GM10266 (cell line): Measurements from ENCODE around the gene KRT36.

Experiments used
- DNase-seq: peaks from one replicate; pipeline ENCODE4 v3.0.0; 2012; ENCODE audit errors: extremely low spot score
- TF ChIP-seq, protein P1 (sequence below): IDR thresholded peaks from 2 replicates; pipeline ENCODE4 v1.5.1; 2012; ENCODE audit warnings: mild to moderate bottlenecking, low read depth; ENCODE audit not compliant: control insufficient read depth, insufficient read depth; ENCODE audit errors: missing control alignments

The KRT36 gene

DNA sequence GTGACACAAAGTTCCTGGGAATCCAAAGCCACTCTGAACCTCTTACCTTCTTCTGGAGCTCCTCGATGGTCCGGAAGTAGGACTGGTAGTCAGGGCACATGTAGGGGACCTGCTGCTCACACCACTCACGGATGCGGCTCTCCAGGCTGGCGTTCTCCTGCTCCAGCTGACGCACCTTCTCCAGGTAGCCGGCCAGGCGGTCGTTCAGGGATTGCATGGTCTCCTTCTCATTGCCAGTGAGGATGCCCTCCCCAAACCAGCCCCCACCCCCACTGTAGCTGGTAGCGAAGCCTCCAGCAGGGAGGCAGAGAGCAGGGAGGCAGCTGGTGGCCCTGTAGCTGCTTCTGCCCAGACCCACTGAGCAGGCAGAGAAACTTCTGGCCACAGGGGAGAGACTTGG lies 9.1 kb downstream of the KRT36 start:
- TF ChIP-seq, protein P1, sequence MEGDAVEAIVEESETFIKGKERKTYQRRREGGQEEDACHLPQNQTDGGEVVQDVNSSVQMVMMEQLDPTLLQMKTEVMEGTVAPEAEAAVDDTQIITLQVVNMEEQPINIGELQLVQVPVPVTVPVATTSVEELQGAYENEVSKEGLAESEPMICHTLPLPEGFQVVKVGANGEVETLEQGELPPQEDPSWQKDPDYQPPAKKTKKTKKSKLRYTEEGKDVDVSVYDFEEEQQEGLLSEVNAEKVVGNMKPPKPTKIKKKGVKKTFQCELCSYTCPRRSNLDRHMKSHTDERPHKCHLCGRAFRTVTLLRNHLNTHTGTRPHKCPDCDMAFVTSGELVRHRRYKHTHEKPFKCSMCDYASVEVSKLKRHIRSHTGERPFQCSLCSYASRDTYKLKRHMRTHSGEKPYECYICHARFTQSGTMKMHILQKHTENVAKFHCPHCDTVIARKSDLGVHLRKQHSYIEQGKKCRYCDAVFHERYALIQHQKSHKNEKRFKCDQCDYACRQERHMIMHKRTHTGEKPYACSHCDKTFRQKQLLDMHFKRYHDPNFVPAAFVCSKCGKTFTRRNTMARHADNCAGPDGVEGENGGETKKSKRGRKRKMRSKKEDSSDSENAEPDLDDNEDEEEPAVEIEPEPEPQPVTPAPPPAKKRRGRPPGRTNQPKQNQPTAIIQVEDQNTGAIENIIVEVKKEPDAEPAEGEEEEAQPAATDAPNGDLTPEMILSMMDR = no peak
- DNase-seq = no peak

GRCh38 chr17:41480136-41480535 lies 9.6 kb downstream of the KRT36 start:
- no peak for DNase-seq
- TF ChIP-seq, protein P1 = no peak

DNA sequence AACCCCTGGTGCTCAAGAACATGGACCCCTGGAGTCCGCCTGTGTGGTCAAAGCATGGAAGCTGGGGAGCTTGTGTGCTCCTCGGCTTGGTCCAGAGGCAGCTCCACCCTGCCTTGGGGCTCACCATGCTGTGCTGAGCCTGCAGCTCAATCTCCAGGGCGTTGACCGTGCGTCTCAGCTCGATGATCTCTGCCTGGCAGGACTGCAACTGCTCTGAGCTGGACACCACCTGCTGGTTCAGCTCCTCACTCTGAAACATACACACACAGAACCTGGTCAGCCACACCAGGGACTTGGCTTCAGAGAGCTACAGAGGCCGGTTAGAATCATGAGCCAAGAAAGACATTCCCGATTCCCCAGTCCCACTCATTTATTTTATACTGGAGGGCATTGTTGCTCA lies 11.5 kb downstream of the KRT36 start:
- no peak for DNase-seq
- TF ChIP-seq, protein P1 = no peak

- DNase-seq = no peak
- TF ChIP-seq, protein P1 = no peak
These were observed 12.6 kb downstream of the KRT36 start for GRCh38 chr17:41476866-41477815.

GRCh38 chr17:41475421-41475820 lies 14.3 kb downstream of the KRT36 start:
- TF ChIP-seq, protein P1 = no peak
- no peak for DNase-seq

GRCh38 chr17:41474863-41475262 lies 14.8 kb downstream of the KRT36 start:
- DNase-seq = no peak
- TF ChIP-seq, protein P1 = no peak

- TF ChIP-seq, protein P1 = no peak
- DNase-seq = no peak
These were observed 21.4 kb downstream of the KRT36 start for GRCh38 chr17:41468346-41468745.
